GM06990 (cell line): ENCODE results near the gene COG1.

Source experiments
- DNase-seq: peaks from one replicate; pipeline ENCODE4 v3.0.0-alpha.2; 2011; ENCODE audit not compliant: insufficient read length; ENCODE audit errors: extremely low read depth
- H3K27me3 ChIP-seq: replicated peaks from 2 replicates; pipeline ENCODE4 v1.6.0; 2011; ENCODE audit warnings: low read length; ENCODE audit not compliant: control insufficient read depth, insufficient read depth
- H3K36me3 ChIP-seq: 2 replicates; pipeline ENCODE4 v1.5.1; 2011; ENCODE audit warnings: low read length; ENCODE audit not compliant: control insufficient read depth, insufficient read depth
- H3K4me3 ChIP-seq: replicated peaks from 2 replicates; pipeline ENCODE4 v1.5.1; 2011; ENCODE audit warnings: low read depth, mild to moderate bottlenecking, control low read depth, low read length
- TF ChIP-seq, protein P1 (sequence below): IDR thresholded peaks from 2 replicates; pipeline ENCODE4 v1.5.1; 2011; ENCODE audit warnings: low read length, control low read depth, mild to moderate bottlenecking, inconsistent platforms; ENCODE audit not compliant: insufficient read depth, poor library complexity, severe bottlenecking

Gene COG1

DNA sequence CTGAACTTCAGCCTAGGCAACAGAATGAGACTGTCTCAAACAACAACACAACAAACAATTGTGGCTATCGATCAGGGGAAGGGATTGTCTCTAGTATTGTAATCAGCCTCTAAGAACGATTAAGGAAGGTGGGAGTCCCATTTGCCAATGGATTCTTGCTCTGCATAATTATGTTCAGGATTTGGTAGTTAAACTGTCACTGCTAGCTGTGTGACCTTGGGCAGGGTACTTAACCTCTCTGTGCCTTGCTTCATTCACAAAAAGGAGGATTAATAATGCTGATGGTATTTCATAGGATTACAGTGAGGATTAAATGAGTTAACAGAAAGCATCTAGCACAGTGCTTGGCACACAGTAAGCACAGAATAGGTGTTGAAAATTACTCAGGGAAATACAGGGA, 34.7 kb upstream of the COG1 start:
- Histone ChIP-seq H3K4me3 (no peak overlapping the region), H3K27me3 (no peaks in the 10 kb centered on the region), H3K36me3 (no peaks in the 10 kb centered on the region)
- DNase-seq: no peak
- TF ChIP-seq, protein P1, sequence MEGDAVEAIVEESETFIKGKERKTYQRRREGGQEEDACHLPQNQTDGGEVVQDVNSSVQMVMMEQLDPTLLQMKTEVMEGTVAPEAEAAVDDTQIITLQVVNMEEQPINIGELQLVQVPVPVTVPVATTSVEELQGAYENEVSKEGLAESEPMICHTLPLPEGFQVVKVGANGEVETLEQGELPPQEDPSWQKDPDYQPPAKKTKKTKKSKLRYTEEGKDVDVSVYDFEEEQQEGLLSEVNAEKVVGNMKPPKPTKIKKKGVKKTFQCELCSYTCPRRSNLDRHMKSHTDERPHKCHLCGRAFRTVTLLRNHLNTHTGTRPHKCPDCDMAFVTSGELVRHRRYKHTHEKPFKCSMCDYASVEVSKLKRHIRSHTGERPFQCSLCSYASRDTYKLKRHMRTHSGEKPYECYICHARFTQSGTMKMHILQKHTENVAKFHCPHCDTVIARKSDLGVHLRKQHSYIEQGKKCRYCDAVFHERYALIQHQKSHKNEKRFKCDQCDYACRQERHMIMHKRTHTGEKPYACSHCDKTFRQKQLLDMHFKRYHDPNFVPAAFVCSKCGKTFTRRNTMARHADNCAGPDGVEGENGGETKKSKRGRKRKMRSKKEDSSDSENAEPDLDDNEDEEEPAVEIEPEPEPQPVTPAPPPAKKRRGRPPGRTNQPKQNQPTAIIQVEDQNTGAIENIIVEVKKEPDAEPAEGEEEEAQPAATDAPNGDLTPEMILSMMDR: no peak

DNA sequence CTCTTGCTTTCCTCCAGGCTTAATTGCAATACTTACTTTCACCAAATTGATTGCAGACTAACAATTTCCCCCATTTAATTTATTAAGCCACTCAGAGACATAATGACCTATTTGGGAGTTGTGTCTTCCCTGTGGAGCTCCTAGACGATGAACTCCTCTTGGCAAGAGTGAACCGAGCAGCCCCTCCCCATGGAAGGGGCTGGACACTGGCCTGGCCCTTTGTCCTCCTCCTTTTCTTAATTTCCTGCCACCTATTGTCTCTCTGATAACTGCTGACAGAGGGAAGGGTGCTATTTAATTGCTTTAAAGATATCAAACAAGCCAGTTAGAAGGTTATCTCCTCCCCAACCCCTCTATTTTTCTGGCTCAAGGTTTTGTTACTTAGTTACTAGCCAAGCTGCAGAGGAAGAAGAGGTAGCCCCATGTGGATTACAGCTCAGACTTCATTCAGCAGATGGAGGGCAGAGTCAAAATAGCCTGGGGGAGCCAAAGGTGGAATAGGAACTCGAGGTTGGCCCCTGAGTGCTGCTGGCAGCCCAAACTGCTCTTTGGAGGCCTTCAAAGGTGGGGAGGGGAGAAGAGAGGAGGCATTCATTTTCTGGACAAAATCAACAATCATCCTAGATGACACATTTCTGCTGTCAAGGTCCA, 31.8 kb upstream of the COG1 start:
- H3K27me3 ChIP-seq: no peaks in the 10 kb centered on the region
- H3K4me3 ChIP-seq: no peak overlapping the region
- TF ChIP-seq, protein P1: no peak
- no peaks in the 10 kb centered on the region for H3K36me3 ChIP-seq
- DNase-seq: no peak

DNA sequence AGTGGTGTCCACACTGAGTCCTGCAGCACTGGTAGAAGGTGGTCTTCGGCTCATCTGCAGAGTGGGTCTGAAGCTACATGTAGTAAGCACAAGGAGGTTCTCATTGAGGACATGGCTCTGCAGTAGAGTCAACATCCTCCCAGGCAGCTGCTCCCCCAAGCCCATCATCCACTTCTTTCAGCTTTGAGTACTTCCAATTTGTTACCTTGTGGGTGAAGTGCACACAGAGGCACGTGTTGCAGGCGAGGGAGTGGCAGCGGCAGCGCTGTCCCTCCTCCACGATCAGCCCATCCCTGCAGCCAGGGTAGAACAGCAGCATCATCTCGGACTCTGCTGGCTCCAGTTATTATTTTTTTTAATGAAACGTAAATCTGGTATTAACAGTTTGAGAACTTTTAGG, 29.8 kb upstream of the COG1 start:
- no peaks in the 10 kb centered on the region for H3K36me3 ChIP-seq
- TF ChIP-seq, protein P1: no peak
- no peak overlapping the region for H3K4me3 ChIP-seq
- no peak for DNase-seq
- H3K27me3 ChIP-seq: no peaks in the 10 kb centered on the region

DNA sequence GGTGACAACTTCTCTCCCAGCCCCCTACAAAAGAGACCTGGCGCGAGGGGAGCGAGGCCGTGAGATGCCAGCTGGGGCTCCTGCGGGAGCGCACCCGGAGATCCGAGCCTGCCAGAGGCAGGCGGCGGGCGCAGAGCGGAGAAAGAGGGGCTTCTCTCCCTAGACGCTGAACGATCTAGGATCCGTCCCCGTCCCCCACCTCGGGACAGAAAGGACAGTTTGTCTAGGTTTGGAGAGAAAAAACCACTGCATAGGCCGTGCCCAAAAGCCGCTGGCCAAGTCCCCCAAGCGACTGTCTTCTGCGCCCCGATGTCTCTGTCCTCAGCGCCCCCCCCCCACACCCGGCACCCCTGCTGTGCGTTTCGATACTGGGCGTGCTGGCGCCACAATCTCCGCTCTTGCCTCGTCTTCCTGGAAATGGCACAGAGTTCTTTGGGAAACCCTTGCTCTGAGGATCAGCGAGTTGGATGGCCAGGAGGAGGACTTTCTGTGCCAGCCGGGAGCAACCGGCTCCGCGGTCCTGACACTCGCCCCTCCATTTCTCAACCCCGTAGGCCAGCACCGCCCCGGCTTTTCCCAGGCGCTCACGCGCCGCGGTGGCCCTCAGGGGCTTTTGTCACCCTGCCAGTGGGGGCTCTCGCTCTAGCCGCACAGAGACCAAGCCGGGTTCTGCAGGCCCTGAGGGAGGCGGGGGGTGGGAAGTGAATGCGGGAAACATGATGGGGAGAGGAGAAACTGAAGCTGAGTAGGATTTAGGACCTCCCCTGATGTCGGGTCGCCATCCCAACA, 27.0 kb upstream of the COG1 start:
- H3K4me3 ChIP-seq: peak overlapping the region; percentile 59
- H3K27me3 ChIP-seq: no peaks in the 10 kb centered on the region
- peak; percentile 46 for DNase-seq
- TF ChIP-seq, protein P1: no peak
- H3K36me3 ChIP-seq: no peaks in the 10 kb centered on the region; the same call in 1 of the 2 replicates

DNA sequence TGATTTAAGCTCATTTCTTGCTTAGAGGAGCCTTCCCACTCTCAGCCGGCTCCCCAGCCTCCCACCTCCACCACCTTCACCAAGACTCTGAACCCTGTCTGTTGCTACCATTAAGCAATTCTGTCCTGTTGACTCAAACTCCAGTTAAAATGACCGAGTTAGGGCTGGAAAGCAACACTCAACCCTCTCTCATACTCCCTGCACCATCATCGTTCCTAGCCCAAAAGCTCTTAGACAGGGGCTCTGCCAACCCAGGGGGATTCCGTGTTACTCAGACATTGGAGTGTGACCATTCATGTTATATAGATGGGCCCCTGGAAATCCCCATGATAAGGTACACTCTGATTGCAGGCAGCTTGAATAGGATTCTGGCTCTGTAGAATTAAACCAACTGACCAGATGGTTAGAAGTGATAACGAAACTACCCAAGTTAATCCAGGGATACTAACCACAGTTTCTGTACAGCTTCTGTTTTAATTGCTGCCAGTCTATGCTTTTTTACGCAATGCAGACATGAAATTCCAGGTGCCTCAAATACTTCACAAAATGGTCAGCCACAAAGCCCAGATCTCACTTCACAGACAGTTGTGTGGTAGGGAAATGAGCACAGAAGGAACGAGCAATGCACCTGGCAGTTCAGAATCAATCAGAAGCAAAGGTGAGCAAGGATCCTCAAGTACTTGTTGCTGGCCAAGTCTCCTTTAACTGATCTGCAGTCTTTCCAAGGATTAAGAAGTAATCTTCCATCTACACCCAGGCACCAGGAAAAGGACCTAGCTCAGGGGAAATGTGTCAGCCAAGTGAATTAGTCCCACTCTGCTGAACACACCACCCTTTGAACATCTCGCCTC, 25.9 kb upstream of the COG1 start:
- H3K36me3 ChIP-seq: peaks cover 1% of the 10 kb centered on the region
- TF ChIP-seq, protein P1: no peak
- peak overlapping the region; percentile 59 for H3K4me3 ChIP-seq
- peak; percentile 57 for DNase-seq
- H3K27me3 ChIP-seq: no peaks in the 10 kb centered on the region
